ENCODE measurements around the gene UHRF1. TPM values are rescaled to one million over a fixed set of nuclear protein-coding genes. Genes with fewer than 3 reads are reported as not detected.
A peak's percentile ranks its signal among the peaks of the same experiment; 100 is the strongest.

UHRF1 gene
- total and polyA plus RNA-seq, 2 of the 13 experiments (the other 11 are each of a cell fraction or from before 2014, with no cell fraction given), result 6.8 to 78.4 TPM

GRCh38 chr19:4968462-4969291 lies 59.4 kb downstream of the UHRF1 start, which contains the start of gene KDM4B (continued):
- TF ChIP-seq, protein P1, sequence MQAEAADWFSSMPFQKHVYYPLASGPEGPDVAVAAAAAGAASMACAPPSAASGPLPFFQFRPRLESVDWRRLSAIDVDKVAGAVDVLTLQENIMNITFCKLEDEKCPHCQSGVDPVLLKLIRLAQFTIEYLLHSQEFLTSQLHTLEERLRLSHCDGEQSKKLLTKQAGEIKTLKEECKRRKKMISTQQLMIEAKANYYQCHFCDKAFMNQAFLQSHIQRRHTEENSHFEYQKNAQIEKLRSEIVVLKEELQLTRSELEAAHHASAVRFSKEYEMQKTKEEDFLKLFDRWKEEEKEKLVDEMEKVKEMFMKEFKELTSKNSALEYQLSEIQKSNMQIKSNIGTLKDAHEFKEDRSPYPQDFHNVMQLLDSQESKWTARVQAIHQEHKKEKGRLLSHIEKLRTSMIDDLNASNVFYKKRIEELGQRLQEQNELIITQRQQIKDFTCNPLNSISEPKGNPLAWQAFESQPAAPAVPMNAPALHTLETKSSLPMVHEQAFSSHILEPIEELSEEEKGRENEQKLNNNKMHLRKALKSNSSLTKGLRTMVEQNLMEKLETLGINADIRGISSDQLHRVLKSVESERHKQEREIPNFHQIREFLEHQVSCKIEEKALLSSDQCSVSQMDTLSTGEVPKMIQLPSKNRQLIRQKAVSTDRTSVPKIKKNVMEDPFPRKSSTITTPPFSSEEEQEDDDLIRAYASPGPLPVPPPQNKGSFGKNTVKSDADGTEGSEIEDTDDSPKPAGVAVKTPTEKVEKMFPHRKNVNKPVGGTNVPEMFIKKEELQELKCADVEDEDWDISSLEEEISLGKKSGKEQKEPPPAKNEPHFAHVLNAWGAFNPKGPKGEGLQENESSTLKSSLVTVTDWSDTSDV (CRISPR knock-in tag; IDR thresholded peaks at IDR 0.05), result no peak
- TF ChIP-seq POLR2AphosphoS5 (IDR thresholded peaks at IDR 0.05; ENCODE audit: low read depth, low read length), result peak; percentile 71
- TF ChIP-seq U2AF2 (IDR thresholded peaks at IDR 0.05; ENCODE audit: low read depth, low read length), result no peak
- no peak for TF ChIP-seq MLXIP (CRISPR knock-in tag; IDR thresholded peaks at IDR 0.05; ENCODE audit: borderline replicate concordance)
- TF ChIP-seq ZFX (CRISPR knock-in tag; IDR thresholded peaks at IDR 0.05; ENCODE audit: low read depth), result peak; percentile 60
- TF ChIP-seq EEA1 (CRISPR knock-in tag; IDR thresholded peaks at IDR 0.05; ENCODE audit: borderline replicate concordance), result no peak; the same call in 1 of the 2 replicates
- TF ChIP-seq, protein P2, sequence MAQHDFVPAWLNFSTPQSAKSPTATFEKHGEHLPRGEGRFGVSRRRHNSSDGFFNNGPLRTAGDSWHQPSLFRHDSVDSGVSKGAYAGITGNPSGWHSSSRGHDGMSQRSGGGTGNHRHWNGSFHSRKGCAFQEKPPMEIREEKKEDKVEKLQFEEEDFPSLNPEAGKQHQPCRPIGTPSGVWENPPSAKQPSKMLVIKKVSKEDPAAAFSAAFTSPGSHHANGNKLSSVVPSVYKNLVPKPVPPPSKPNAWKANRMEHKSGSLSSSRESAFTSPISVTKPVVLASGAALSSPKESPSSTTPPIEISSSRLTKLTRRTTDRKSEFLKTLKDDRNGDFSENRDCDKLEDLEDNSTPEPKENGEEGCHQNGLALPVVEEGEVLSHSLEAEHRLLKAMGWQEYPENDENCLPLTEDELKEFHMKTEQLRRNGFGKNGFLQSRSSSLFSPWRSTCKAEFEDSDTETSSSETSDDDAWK (CRISPR knock-in tag; IDR thresholded peaks at IDR 0.05), result no peak
- TF ChIP-seq ZNF776 (CRISPR knock-in tag; IDR thresholded peaks at IDR 0.05), result no peak
- no peak; the same call in 1 of the 2 replicates for TF ChIP-seq ZNF574 (CRISPR knock-in tag; IDR thresholded peaks at IDR 0.05)
- TF ChIP-seq POGZ (CRISPR knock-in tag; IDR thresholded peaks at IDR 0.05), result no peak; the same call in 1 of the 2 replicates
- TF ChIP-seq ZNF572 (CRISPR knock-in tag; IDR thresholded peaks at IDR 0.05), result no peak
- no peak for TF ChIP-seq RORA (CRISPR knock-in tag; IDR thresholded peaks at IDR 0.05)
- TF ChIP-seq TBX2 (CRISPR knock-in tag; IDR thresholded peaks at IDR 0.05; ENCODE audit: borderline replicate concordance), result peak; percentile 76; the same call in 1 of the 2 replicates
- no peak for TF ChIP-seq SOX6 (IDR thresholded peaks at IDR 0.05)
- TF ChIP-seq SOX6 (CRISPR knock-in tag; IDR thresholded peaks at IDR 0.05), result peak; percentile 44
- no peak for TF ChIP-seq ZNF703 (CRISPR knock-in tag; IDR thresholded peaks at IDR 0.05; ENCODE audit: borderline replicate concordance)
- no peak for TF ChIP-seq MAFF (IDR thresholded peaks at IDR 0.05; ENCODE audit: low read depth, low read length)
- no peak for TF ChIP-seq ARHGAP35 (CRISPR knock-in tag; IDR thresholded peaks at IDR 0.05; ENCODE audit: borderline replicate concordance)
- no peak for TF ChIP-seq ZNF460 (CRISPR knock-in tag; IDR thresholded peaks at IDR 0.05; ENCODE audit: borderline replicate concordance)
